ENCODE measurements around the gene WDR59. TPM values are rescaled to one million over a fixed set of nuclear protein-coding genes. Genes with fewer than 3 reads are reported as not detected.

The WDR59 gene
- total RNA-seq, 2 donors from 2014 or later = 90.2 to 112 TPM

DNA sequence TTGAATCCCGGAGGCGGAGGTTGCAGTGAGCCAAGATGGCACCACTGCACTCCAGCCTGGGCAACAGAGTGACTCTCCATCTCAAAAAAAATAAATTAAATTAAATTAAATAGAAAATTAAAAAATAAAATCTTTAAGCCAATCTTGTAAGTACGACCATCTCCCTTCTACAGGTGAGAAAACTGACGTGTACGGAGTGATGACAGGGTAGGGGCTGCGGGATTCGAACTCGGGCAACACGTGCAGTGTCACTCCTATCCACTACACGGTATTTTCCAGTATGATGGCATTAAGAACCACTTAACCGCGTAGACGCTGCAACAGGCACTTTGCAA lies 762 bp downstream of the WDR59 start:
- H3K9me3 ChIP-seq (ENCODE audit: control insufficient read depth, low read length, poor library complexity, severe bottlenecking) = no peaks in the 10 kb centered on the region
- Mint-ChIP-seq H3K36me3 (ENCODE audit: low read depth) (no peaks in the 10 kb centered on the region), H3K27me3 (no peaks in the 10 kb centered on the region), H3K4me3 (peak overlapping the region; percentile 97), H3K4me1 (peaks cover 15% of the 10 kb centered on the region), H3K27ac (peak overlapping the region; percentile 73)
- ATAC-seq = no peak
- no peak for DNase-seq

DNA sequence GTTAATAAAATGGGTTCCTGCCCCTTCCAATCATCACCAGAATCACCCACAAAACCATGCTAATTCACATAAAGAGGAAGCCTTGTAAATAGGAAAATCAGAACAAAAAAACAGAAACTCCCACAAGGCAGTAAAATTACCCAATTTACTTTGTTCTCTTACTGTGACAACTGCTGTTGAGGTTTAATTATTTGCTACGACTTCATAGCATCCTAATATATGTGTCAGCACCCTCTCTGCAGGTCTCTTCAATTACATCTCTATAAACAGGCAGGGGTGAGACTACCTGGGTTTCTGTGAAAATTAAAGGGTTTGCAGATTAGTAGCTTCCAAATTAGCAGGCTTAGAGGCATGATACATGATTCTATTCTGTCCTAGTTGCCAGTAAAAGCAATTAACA lies 2.7 kb downstream of the WDR59 start:
- Mint-ChIP-seq H3K27ac (peak overlapping the region; percentile 51), H3K4me3 (no peak overlapping the region), H3K36me3 (ENCODE audit: low read depth) (no peaks in the 10 kb centered on the region), H3K27me3 (no peaks in the 10 kb centered on the region), H3K4me1 (peaks cover 15% of the 10 kb centered on the region)
- ATAC-seq (no peak), DNase-seq (no peak)
- H3K9me3 ChIP-seq (ENCODE audit: control insufficient read depth, low read length, poor library complexity, severe bottlenecking) = no peaks in the 10 kb centered on the region

DNA sequence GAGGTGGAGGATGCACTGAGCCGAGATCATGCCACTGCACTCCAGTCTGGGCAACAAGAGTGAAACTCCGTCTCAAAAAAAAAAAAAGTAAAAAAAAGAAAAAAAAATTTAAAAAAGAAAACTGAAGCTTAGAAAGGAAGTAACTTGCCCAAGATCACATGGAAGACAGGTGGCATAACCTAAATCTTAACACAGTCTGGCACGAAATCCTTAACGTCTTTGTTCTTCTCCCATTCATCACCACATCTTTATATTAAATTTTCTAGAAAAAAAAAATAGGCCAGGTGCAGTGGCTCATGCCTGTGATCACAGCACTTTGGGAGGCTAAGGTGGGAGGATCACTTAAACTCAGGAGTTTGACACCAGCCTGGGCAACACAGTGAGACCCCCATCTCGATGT lies 9.3 kb downstream of the WDR59 start:
- no peaks in the 10 kb centered on the region for H3K27me3 Mint-ChIP-seq
- DNase-seq = no peak
- H3K36me3 Mint-ChIP-seq (ENCODE audit: low read depth) = no peaks in the 10 kb centered on the region
- H3K27ac Mint-ChIP-seq = no peak overlapping the region
- ATAC-seq = no peak
- H3K9me3 ChIP-seq (ENCODE audit: control insufficient read depth, low read length, poor library complexity, severe bottlenecking) = no peaks in the 10 kb centered on the region
- no peaks in the 10 kb centered on the region for H3K4me1 Mint-ChIP-seq
- H3K4me3 Mint-ChIP-seq = no peak overlapping the region

DNA sequence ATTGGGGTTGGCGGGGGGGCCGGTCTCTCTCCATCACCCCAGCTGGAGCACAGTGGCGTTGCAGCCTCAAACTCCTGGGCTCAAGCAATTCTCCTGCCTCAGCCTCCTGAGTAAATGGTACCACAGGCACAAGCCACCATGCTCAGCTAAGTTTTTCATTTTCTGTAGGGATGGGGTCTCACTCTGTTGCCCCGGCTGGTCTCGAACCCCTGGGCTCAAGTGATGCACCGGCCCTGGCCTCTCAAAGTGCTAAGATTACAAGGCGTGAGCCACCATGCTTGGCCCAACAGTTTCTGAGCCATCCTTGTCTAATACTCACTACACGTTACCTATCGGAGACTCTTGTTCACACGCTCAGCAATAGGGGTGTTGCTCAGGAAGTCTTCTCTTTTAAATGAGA lies 11.6 kb downstream of the WDR59 start:
- no peaks in the 10 kb centered on the region for H3K9me3 ChIP-seq (ENCODE audit: control insufficient read depth, low read length, poor library complexity, severe bottlenecking)
- no peak for DNase-seq
- no peak overlapping the region for H3K4me3 Mint-ChIP-seq
- peaks cover 8% of the 10 kb centered on the region for H3K4me1 Mint-ChIP-seq
- H3K36me3 Mint-ChIP-seq (ENCODE audit: low read depth) = no peaks in the 10 kb centered on the region
- H3K27me3 Mint-ChIP-seq = no peaks in the 10 kb centered on the region
- no peak overlapping the region for H3K27ac Mint-ChIP-seq
- no peak for ATAC-seq

DNA sequence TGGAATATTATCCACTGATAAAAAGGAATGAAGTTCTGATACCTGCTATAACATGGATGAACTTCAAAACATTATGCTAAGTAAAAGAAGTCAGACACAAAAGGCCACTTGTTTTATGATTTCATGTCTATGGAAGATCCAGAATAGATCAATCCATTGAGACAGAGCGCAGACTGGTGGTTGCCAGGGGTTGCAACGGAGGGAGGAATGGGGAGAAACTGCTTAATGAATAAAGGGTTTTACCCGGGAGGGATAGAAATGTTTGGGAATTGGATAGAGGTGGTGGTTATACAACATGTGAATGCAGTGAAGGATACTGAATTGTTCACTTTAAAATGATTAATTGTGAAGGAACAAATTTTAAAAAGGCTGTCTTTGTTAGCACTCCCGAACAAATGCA lies 30.2 kb downstream of the WDR59 start:
- H3K4me1 Mint-ChIP-seq = peaks cover 15% of the 10 kb centered on the region
- ATAC-seq (no peak), DNase-seq (no peak)
- no peak overlapping the region for H3K4me3 Mint-ChIP-seq
- peak overlapping the region; percentile 84 for H3K27ac Mint-ChIP-seq
- no peaks in the 10 kb centered on the region for H3K9me3 ChIP-seq (ENCODE audit: control insufficient read depth, low read length, poor library complexity, severe bottlenecking)
- H3K36me3 Mint-ChIP-seq (ENCODE audit: low read depth) = peaks cover 11% of the 10 kb centered on the region
- no peaks in the 10 kb centered on the region for H3K27me3 Mint-ChIP-seq

DNA sequence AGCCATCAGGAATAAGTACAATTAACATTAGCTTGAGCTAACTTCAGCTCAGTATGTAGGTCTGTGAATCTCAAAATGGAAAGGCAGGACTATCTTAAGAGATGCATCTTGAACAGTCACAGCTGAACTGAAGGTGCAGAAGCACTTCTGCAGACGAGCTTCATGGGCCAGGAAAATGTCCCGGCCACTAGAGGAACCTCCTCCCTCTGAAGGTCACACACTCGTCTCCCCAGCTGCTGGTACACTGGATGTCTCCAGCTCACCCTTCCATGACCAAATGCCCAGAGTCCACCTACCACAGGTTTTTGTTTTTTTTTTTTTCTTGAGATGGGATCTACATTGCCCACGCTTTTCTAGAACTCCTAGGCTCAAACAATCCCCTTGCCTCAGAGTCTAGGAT lies 33.2 kb downstream of the WDR59 start:
- H3K9me3 ChIP-seq (ENCODE audit: control insufficient read depth, low read length, poor library complexity, severe bottlenecking) = no peaks in the 10 kb centered on the region
- no peak for DNase-seq
- Mint-ChIP-seq H3K27me3 (no peaks in the 10 kb centered on the region), H3K27ac (no peak overlapping the region), H3K4me1 (peaks cover 7% of the 10 kb centered on the region), H3K4me3 (no peak overlapping the region), H3K36me3 (ENCODE audit: low read depth) (peaks cover 14% of the 10 kb centered on the region)
- no peak for ATAC-seq

DNA sequence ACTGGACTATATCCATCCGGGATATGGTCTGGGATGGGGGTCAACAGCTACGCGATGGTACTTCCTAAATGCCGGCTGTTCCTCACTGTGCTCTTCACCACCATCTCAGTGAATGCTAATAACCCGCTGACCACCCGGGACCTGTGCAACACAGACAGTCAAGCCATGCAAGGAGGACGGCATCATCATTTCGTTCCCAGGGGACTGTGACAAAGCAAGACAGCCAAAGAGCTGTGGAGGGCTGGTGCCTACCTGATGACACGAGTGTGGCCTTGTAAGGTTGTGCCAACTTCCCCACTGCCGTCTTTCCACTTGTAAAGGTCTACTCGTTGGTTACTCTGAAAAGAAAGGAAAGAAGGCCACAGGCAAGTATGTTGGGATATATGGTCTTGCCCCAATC lies 33.7 kb downstream of the WDR59 start:
- ATAC-seq = no peak
- peaks cover 14% of the 10 kb centered on the region for H3K36me3 Mint-ChIP-seq (ENCODE audit: low read depth)
- no peaks in the 10 kb centered on the region for H3K27me3 Mint-ChIP-seq
- DNase-seq = no peak
- H3K9me3 ChIP-seq (ENCODE audit: control insufficient read depth, low read length, poor library complexity, severe bottlenecking) = no peaks in the 10 kb centered on the region
- no peak overlapping the region for H3K4me3 Mint-ChIP-seq
- H3K4me1 Mint-ChIP-seq = peaks cover 7% of the 10 kb centered on the region
- H3K27ac Mint-ChIP-seq = no peak overlapping the region

DNA sequence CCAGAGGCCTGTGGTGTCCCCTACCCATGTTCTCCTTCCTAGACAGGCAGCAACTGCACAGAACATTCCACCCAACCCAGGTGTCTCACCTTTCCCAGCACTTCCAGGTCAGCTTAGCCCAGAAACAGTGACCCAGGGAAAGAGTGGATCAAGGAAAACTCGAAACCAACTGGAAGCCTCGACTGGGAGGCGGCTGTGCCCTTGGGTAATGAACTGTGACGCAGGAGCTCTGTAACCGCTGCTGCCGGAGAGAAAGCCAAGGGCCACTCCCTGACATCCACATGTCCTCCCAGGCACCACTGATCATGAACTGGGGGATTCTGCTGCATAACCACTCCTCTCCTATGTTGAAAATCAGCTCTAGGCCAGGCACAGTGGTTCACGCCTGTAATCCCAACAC lies 34.4 kb downstream of the WDR59 start:
- ATAC-seq (no peak), DNase-seq (no peak)
- Mint-ChIP-seq H3K27me3 (no peaks in the 10 kb centered on the region), H3K4me1 (peaks cover 7% of the 10 kb centered on the region), H3K36me3 (ENCODE audit: low read depth) (peaks cover 14% of the 10 kb centered on the region), H3K27ac (no peak overlapping the region), H3K4me3 (no peak overlapping the region)
- no peaks in the 10 kb centered on the region for H3K9me3 ChIP-seq (ENCODE audit: control insufficient read depth, low read length, poor library complexity, severe bottlenecking)

DNA sequence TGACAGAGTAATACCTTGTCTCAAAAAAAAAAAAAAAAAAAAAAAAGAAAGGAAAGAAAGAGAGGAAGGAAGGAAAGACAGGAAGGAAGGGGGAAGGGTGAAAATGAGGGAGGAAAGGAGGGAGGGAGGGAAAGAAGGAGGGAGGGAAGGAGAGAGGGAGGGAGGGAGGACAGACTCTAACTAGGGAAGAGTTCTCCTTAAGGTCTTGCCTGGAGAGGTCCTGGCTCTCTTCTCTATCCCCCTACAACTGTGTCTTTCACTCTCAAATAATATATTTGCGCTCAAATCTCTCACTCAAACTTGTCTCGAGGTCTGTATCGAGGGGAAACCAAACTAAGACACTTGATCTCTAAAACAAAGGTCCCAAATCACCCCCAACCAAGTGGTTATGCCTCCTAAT lies 35.6 kb downstream of the WDR59 start:
- no peak for DNase-seq
- H3K27ac Mint-ChIP-seq = peak overlapping the region; percentile 61
- no peaks in the 10 kb centered on the region for H3K27me3 Mint-ChIP-seq
- H3K4me3 Mint-ChIP-seq = no peak overlapping the region
- H3K36me3 Mint-ChIP-seq (ENCODE audit: low read depth) = peaks cover 10% of the 10 kb centered on the region
- H3K4me1 Mint-ChIP-seq = peaks cover 5% of the 10 kb centered on the region
- H3K9me3 ChIP-seq (ENCODE audit: control insufficient read depth, low read length, poor library complexity, severe bottlenecking) = no peaks in the 10 kb centered on the region
- ATAC-seq = no peak

DNA sequence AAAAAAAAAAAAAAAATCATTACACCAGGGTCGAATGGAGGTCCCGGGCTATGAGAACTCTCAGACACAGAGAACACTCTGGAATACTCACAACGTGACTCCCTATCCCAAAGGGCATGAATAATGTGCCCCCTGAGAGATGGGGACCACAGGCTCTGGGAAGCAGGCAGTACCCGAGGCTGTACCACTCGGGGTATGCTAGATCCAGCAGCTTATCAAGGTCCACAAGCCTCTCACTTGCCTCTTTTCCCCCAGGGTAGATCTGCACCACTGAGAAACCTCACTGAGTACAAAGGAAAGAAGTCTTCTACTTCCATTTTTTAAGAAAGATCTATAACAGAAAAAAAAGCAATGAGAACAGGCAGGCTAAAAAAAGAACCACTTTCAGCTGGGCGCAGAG lies 40.5 kb downstream of the WDR59 start:
- no peaks in the 10 kb centered on the region for H3K9me3 ChIP-seq (ENCODE audit: control insufficient read depth, low read length, poor library complexity, severe bottlenecking)
- peaks cover 13% of the 10 kb centered on the region for H3K36me3 Mint-ChIP-seq (ENCODE audit: low read depth)
- H3K27ac Mint-ChIP-seq = no peak overlapping the region
- ATAC-seq (no peak), DNase-seq (no peak)
- no peak overlapping the region for H3K4me3 Mint-ChIP-seq
- no peaks in the 10 kb centered on the region for H3K27me3 Mint-ChIP-seq
- peaks cover 8% of the 10 kb centered on the region for H3K4me1 Mint-ChIP-seq

DNA sequence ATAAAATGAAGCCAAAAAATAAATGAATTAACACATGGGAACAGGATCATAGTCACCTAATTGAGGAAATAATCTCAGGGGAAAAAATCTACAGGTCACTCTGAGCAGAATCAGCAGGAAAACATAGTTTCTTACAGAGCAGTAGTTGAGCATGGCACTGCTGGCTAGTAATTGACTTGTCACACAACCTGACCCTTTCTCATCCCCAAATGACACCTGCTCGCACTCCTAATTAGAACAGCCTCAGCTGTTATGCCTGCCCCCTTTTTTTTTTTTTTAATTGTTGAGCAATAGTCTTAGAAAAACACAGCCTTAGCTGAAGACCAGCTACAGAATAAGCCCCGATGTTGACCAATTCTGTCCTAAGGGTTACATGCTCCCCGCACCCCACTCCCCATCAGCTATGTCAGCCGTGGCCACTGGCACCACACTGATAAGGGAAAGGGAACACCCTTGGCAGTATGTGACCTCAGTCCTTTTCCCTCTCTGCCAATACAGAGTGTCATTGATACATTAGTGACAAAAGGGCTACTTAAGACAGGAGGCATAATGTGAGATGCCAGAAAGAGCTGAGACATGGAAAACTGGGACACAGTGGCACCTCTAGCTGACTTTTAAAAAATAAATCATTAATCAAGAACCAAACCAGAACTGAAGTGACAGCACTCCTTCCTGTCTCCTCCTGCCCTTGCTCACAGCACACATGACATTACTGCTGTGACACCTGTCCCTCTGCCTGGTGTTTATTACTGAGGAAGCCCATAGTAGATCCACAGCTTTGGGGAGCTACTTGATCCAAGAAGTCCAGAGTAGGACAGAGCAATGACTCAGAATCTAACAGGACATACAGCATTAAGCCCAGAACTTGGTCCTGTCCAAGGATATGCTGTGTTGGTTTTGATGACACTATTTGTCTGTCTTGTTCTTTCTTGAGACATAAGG lies 41.7 kb downstream of the WDR59 start:
- ATAC-seq (no peak), DNase-seq (no peak)
- Mint-ChIP-seq H3K36me3 (ENCODE audit: low read depth) (peaks cover 12% of the 10 kb centered on the region), H3K4me1 (peaks cover 7% of the 10 kb centered on the region), H3K27ac (no peak overlapping the region), H3K4me3 (no peak overlapping the region), H3K27me3 (no peaks in the 10 kb centered on the region)
- no peaks in the 10 kb centered on the region for H3K9me3 ChIP-seq (ENCODE audit: control insufficient read depth, low read length, poor library complexity, severe bottlenecking)

DNA sequence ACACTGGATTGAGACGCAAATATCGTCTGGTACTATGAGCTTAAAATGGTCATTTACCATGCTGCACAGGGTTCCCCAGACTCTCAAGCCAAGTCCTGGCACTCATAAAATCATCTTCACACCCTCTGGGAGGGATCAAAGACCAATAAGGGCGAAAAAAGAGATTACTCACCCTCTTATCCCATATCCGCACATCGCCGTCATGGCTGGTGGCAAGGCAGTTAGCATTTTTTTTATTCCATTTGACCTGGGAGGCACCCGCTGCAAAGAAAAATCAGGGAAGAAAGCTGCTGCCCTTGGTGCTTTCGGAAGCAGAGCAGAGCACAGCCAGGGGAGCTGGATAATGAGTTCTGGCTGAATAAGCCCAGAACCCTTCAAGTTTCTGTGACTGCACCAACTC lies 42.4 kb downstream of the WDR59 start:
- no peak for DNase-seq
- Mint-ChIP-seq H3K4me3 (no peak overlapping the region), H3K27me3 (no peaks in the 10 kb centered on the region), H3K36me3 (ENCODE audit: low read depth) (peaks cover 8% of the 10 kb centered on the region), H3K27ac (no peak overlapping the region), H3K4me1 (peaks cover 5% of the 10 kb centered on the region)
- no peaks in the 10 kb centered on the region for H3K9me3 ChIP-seq (ENCODE audit: control insufficient read depth, low read length, poor library complexity, severe bottlenecking)
- no peak for ATAC-seq

DNA sequence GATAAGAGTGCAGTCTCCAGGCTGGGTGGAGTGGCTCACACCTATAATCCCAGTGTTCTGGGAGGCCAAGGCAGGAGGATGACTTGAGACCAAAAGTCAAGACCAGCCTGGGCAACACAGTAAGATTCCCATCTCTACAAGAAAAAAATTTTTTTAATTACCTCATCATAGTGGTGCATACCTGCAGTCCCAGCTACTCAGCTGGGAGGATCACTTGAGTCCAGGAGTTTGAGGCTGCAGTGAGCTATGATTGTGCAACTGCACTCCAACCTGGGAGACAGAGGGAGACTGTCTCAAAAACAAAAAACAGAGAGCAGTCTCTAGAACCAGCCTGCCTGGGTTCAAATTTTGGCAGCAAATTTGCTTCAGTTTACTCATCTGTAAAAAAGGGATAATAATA lies 45.2 kb downstream of the WDR59 start:
- DNase-seq (no peak), ATAC-seq (no peak)
- Mint-ChIP-seq H3K27me3 (no peaks in the 10 kb centered on the region), H3K4me1 (peaks cover 9% of the 10 kb centered on the region), H3K27ac (no peak overlapping the region), H3K36me3 (ENCODE audit: low read depth) (peaks cover 8% of the 10 kb centered on the region), H3K4me3 (no peak overlapping the region)
- no peaks in the 10 kb centered on the region for H3K9me3 ChIP-seq (ENCODE audit: control insufficient read depth, low read length, poor library complexity, severe bottlenecking)

DNA sequence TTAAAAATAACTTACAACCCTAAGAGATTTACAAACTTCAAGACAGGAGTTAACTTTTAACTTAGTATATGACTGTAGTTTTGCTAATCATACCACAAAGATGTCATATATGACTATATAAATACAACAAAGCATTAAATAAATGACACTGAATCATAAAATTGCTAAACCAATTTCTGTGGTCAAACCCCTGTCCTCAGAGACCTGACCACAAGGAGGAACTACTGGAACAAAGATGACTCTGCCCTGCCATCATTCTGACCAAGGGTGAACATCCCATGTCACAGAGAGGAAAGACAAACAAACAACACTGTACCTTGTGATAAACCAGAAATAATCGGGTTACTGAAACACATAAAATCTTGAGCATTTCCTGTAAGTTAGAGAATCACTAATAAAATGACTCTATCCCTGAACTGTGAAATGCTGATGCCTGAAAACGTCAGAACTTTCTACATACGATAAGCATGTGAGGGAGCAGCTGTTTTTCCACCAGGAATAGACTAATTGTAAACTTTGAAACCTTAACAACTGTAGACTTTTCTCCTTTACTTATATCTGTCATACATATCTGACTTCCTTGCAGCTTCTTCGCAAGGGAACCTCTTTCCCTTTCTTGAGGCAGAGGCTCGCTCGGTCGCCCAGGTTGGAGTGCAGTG lies 47.9 kb downstream of the WDR59 start:
- no peaks in the 10 kb centered on the region for H3K9me3 ChIP-seq (ENCODE audit: control insufficient read depth, low read length, poor library complexity, severe bottlenecking)
- Mint-ChIP-seq H3K4me1 (peaks cover 5% of the 10 kb centered on the region), H3K27me3 (no peaks in the 10 kb centered on the region), H3K4me3 (no peak overlapping the region), H3K27ac (no peak overlapping the region), H3K36me3 (ENCODE audit: low read depth) (peaks cover 4% of the 10 kb centered on the region)
- ATAC-seq (peak; percentile 40), DNase-seq (no peak)
